GM12872 (cell line): ENCODE results near the gene STUM.

Experiments
- TF ChIP-seq, protein P1 (sequence below): IDR thresholded peaks from 3 replicates; pipeline ENCODE4 v1.5.1; 2011; ENCODE audit warnings: low read depth, mild to moderate bottlenecking, low read length, moderate library complexity; ENCODE audit not compliant: insufficient read depth

Gene STUM, protein sequence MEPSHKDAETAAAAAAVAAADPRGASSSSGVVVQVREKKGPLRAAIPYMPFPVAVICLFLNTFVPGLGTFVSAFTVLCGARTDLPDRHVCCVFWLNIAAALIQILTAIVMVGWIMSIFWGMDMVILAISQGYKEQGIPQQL

DNA sequence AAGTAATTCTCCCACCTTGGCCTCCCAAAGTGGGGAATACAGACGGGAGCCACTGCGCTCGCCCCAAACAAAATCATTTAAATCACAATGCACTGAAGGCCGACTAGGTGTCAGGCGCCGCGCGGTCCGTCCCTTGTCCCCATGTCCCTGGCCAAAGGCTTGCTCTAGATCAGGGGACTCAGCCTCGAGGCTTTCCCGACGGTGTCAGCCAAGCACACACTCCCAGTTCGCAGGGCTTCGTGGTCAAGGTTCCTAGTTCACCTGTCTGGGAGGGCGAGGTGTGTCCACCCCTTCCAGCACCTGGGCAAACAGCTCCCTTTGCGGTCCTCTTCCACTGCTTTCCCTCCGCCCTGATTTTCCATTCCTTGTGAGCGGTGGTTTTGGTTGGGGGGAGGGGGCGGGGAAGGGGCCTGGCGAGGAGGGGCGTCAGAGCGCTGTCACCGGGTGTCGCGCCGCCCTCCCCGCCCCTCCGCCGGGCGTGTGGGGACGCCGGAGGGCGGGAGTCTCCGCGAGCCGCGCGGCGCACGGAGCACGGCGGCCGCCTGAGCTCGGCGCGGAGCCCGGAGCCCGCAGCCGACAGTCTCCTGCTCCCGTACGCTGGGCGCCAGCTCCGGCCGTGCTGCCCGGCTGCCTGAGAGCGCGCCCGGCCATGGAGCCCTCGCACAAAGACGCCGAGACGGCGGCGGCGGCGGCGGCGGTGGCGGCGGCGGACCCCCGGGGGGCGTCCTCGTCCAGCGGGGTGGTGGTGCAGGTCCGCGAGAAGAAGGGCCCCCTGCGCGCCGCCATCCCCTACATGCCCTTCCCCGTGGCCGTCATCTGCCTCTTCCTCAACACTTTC is at the start of gene STUM:
Gene STUM (plus strand): TSS at position 509 of the 838 bp plus-strand sequence. CDS start 141 bp downstream, at position 650.
- TF ChIP-seq, protein P1, sequence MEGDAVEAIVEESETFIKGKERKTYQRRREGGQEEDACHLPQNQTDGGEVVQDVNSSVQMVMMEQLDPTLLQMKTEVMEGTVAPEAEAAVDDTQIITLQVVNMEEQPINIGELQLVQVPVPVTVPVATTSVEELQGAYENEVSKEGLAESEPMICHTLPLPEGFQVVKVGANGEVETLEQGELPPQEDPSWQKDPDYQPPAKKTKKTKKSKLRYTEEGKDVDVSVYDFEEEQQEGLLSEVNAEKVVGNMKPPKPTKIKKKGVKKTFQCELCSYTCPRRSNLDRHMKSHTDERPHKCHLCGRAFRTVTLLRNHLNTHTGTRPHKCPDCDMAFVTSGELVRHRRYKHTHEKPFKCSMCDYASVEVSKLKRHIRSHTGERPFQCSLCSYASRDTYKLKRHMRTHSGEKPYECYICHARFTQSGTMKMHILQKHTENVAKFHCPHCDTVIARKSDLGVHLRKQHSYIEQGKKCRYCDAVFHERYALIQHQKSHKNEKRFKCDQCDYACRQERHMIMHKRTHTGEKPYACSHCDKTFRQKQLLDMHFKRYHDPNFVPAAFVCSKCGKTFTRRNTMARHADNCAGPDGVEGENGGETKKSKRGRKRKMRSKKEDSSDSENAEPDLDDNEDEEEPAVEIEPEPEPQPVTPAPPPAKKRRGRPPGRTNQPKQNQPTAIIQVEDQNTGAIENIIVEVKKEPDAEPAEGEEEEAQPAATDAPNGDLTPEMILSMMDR = no peak

DNA sequence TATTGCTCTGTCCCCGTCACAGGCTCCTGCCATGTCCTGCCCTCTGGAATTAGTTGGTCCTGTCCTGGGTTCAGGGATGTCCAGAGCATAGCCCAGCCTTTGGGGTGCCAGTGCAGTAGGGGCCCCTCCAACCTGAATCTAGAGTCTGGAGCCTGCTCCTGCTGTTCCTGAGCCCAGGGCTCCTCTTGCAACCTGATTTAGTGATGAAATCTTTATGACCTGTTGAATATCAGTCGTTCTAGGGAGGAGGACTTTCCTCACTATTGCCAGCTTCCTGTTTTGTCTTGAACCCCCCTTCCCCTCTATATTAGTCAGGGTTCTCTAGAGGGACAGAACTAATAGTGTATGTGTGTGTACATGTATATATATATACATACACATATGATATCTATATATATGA is 42.5 kb upstream of the STUM start:
- TF ChIP-seq, protein P1 = no peak

DNA sequence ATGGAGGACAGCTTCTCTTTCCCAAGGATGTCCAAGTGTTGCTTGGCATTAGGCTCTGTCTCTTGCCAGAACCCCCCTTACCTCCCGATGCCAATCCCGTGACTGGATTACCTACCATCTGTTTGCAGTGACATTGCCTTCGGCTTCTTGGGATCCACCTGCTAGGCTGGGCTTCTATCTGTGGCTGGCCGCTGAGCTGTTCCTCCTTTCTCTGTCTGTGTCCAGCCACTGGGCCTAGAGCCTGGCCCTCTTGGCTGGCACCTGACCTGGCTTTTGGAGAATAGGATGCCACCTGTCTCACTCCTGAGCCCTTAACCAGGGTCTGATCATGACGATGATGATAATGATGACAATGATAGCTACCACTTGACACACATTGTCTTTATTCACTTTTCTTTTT is 41.6 kb upstream of the STUM start:
- TF ChIP-seq, protein P1 = no peak

DNA sequence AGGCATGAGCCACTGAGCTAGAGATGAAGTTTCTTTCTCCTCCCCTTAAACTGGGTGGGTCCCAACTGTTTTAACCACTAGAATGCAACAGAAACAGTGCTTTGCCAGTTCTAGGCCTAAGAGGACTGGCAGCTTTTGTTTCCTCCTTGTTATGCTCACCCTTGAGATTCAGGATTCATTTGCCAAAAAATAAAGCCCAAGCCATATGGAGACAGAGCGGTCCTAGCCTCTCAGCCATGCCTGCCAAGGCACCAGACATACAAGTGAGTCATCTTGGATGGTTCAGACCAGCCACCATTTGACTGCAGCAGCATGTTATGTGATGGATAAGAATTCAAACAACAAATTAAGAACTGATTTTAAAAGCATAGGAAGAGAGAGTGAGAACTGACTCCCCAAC is 38.1 kb upstream of the STUM start:
- TF ChIP-seq, protein P1 = no peak

DNA sequence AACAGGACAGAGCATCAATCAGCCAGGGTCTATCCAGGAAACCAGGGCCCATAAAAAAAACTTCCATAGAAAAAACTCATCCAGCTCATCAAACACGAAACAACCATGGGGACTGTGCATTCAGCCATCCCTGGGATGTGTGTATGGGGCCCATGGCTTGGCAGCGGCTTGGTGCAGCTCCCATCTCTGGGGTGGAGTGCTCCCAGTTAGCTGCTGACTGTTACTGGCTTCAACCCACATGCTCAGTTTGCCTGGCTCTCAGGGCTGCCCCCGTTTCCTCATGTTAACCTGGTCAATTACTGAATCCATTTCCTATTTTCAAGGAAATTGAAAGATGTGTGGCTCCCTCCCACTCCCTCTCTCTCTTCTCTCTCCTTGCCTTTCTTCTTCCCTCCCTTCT is 37.3 kb upstream of the STUM start:
- TF ChIP-seq, protein P1 = no peak

DNA sequence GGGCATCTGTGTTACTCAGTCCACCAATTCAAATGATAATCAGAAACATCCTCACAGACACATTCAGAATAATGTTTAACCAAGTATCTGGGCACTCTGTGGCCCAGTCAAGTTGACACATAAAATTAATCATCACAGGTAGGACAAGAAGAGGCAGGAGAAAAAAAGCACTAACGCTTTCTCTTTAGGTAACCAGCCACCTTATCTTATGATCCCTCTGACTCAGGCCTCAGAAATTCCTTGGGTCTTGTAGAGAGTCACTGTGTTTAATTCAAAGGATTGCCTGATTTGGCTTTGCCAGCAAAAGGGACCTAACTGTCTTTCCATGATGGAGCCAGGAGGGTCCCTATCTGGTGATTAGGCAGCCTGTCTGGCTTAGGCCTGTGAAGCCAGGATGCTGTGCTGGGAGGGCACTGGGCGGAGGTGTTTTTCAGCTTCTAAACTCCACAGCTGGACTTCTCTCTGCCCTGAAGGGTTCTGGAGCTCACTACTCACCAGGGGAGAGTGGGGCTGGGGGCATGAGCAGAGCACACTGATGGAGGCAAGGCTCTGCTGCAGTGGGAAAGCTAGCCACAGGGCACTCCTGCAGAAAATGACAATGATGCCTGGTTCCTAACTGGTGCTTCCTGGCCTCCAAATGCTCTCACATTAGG is 36.4 kb upstream of the STUM start:
- TF ChIP-seq, protein P1 = no peak

DNA sequence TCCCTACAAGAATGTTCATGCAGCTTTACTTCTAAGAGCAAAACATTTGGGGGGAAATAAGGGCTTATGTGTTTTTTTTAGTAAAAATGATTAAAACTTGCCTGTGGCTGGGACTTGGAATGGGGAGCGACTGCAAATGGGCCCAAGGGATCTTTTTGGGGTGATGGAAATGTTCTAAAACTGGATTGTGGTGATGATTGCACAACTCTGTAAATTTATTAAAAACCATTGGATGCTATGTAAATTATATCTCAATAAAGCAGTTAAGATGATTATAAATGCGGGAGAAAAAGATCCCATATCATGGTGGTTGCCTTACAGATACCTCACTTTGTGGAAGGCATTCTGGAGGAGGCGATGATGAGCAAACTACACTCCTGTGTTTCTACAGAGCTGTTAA is 30.2 kb upstream of the STUM start:
- TF ChIP-seq, protein P1 = no peak
